ENCODE measurements around the gene GIPC2.
"Not testable (repeated sequence)": the region's sequence is repeated elsewhere in the genome, so short reads cannot be mapped to it uniquely, and the experiment has no call there.

GIPC2 gene

DNA sequence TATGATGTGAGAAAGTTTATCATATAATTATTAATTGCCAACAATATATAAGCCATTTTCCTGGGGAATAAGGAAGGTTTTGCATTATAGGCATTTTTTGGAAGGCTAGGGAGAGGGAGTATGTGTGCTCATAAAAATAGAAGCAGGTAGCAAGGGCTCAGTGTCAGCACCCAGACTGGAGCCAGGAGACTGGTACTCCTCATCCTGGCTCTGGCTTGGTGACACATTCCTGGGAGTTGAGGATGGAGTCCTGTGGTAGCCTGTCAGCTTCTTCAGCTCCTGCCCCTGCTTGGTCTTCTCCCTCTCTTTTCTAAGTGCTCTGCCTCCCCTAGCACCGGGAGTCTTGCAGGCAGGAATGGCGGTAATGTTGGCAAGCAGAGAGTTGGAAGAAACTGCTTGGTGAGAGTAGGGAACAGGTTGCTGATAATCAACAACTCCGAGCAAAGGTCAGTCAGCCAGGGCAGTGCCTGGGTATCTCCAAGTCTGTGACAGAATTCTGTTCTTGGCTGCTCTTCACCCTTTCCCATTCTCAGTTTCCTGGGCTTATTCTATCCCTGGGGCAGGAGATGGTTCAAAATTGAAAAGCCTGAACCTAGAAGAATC lies 23.0 kb downstream of the GIPC2 start:
- no peak for DNase-seq (ENCODE audit: low spot score)

DNA sequence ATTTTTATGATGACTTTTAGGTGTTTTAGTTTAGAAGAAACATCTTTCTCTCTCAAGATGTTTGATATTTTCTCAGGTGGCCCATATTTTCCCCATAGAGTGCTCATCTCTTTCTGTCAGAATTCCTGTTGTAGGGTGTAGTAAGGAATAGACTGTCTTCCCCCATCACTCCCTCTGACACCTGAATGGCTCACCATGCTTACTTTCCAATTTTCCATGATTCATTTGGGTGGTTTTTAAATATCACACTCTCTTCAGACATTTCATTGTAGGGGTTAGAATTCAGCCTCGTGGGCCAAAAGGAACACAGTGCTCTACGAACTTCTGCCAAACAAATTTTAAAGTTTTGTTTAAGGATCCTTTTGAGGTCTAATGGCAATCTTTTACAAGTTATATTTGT lies 24.0 kb downstream of the GIPC2 start:
- no peak for DNase-seq (ENCODE audit: low spot score)

DNA sequence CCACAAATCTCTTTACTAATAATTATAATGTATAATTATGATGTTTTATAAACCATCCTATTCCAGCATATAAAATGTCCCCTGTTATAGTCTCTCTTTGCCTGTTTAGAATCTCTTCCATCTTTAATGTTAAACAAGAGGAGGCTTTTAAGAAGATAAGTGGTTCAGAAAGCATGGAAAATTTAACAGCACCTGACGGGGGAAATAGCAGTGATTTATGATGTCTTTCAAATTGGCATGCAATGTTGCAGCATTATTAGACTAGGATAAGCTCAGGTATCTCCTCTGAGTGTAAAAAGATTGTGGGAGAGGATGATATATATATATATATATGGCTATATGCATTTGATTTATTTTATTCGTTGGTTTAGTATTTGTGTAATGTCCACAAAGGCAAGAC lies 24.4 kb downstream of the GIPC2 start:
- no peak for DNase-seq (ENCODE audit: low spot score)

DNA sequence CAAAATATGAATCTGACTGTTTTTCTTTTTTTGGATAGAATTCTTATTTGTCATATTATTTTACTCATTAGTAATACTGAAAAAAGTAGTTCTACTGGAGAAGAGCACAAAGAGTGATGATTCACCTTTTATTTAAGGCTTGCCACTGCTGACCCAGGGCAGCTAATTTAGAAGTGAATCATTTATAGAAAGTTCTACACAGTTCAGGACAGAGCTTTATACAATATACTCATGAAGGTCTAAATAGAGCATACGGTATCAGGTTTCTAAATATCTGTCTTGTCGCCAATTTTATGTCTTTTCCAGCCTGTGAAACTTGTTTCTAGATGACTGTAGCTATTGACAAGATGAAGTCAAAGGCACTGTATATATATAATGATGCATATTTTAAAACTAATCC lies 25.0 kb downstream of the GIPC2 start:
- DNase-seq (ENCODE audit: low spot score), result peak; percentile 63

- no peak for DNase-seq (ENCODE audit: low spot score)
Measured at GRCh38 chr1:78071696-78072095, 25.9 kb downstream of the GIPC2 start.

GRCh38 chr1:78072216-78072615 lies 26.4 kb downstream of the GIPC2 start:
- DNase-seq (ENCODE audit: low spot score), result no peak

DNA sequence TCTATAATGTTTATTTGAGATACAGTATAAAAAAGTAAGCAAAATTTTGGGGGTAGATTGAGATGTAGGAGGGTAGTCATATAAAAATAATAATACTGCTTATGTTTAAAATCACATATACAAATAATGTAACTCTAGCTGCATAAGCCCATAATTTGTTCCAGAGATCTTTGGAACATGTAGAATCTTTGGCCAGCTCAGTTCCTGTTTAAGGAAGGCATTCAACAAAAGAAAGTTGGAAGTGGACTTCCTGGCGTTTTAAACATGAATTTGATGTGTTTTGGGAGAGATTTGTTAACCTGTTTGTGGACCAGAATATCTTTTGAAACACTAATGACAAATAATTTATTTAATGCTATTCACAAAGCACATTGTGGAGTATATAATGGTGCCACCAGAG lies 27.7 kb downstream of the GIPC2 start:
- no peak for DNase-seq (ENCODE audit: low spot score)

- no peak for DNase-seq (ENCODE audit: low spot score)
Measured at GRCh38 chr1:78075621-78076020, 29.9 kb downstream of the GIPC2 start.

DNA sequence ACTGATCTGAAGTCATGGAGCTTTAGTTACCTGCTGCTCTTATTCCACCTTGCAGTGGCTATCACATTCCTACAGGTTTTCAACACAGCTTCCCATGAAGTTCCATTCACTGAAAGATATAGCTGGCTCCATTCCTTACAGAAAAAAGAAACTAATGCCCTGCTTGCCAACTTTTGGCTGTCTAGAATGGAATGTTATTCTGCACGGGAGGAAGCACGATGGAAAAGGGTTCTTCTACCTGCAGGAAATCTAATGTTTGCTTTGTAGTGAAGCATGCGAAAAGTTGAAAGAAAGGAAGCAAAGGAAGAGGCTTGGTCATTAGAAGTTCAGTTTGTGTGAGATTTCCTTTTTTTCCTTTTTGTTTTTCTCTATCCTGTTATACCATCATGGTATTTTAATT lies 32.6 kb downstream of the GIPC2 start:
- no peak for DNase-seq (ENCODE audit: low spot score)

- no peak for DNase-seq (ENCODE audit: low spot score)
Measured at GRCh38 chr1:78079580-78079979, 33.8 kb downstream of the GIPC2 start.

DNA sequence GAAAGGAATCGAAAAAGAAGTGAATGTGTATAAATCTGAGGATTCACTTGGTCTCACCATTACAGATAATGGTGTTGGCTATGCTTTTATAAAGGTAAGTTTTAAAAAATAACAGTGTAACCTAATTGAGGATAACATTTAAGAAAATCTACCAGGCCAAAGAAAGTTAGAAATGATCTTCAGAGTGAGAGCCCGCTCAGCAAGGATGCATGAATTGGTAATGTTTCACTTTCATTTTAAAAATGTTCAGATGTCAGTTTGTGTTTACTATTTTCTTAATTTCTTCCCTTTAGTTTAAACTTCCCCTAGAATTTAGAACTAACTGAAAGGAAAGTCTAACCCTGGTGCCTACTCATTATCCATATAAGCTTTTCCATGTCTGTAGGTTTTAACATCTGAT lies 35.0 kb downstream of the GIPC2 start:
- no peak for DNase-seq (ENCODE audit: low spot score)

DNA sequence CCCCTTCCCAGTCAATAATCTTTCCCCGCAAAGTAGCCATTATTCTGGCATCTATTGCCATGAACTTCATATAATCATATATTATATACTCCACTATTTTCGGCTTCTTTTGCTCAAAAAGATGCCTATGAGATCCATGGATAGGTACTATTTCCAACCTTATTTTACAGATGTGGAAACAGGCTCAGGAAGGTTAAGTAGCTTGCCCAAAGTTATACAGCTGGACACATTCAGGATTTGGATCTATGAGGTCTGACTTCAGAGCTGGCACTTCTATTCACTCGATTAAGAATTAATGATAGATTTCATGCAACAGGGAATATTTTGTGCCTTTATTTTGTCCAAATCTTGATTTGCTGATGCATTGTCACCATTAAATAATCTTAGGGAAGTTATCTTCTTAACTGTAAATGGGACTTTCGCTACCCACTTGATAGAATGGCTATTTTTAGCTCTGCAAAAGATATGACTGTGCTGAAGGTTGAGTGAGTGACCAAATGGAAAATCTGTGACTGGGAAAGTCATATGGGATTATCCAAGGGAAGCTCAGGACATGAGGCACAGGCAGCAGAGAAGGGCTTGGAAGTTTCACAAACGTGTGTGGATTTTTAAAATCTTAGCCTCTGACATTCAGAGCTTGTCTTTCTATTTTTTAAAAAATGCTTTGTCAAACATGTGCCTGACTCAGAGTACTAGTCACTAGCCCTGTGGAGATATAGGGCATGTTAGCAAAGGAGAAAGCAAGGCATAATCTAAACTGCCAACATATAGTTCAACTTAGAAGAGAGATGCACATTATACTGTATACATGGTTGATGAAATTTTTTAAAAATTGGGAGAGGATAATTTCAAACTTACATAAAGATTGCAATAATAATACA lies 36.5 kb downstream of the GIPC2 start:
- no peak for DNase-seq (ENCODE audit: low spot score)

- not testable (repeated sequence) for DNase-seq (ENCODE audit: low spot score)
Measured at GRCh38 chr1:78084639-78085038, 38.9 kb downstream of the GIPC2 start.

DNA sequence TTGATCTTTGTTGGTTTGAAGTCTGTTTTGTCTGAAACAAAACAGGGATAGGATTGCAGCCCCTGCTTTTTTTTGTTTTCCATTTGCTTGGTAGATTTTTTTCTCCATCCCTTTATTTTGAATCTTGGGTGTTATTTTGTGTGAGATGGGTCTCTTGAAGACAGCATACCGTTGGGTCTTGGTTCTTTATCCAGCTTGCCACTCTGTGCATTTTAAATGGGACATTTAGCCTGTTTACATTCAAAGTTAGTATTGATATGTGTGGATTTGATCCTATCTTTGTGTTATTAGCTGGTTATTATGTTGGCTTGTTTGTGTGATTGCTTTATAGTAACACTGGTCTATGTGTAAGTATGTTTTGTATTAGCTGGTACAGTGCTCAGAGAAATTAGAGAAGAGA lies 40.9 kb downstream of the GIPC2 start:
- no peak for DNase-seq (ENCODE audit: low spot score)

DNA sequence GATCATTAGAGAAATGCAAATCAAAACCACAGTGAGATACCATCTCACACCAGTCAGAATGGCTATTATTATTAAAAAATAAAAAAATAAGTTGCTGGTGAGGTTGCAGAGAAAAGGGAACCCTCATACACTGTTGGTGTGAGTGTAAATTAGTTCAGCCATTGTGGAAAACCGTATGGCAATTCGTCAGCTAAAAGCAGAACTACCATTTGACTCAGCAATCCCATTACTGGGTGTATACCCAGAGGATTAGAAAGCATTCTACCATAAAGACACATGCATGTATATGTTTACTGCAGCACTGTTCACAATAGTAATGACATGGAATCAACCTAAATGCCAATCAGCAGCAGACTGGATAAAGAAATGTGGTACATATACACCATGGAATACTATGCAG lies 42.2 kb downstream of the GIPC2 start:
- DNase-seq (ENCODE audit: low spot score), result no peak

DNA sequence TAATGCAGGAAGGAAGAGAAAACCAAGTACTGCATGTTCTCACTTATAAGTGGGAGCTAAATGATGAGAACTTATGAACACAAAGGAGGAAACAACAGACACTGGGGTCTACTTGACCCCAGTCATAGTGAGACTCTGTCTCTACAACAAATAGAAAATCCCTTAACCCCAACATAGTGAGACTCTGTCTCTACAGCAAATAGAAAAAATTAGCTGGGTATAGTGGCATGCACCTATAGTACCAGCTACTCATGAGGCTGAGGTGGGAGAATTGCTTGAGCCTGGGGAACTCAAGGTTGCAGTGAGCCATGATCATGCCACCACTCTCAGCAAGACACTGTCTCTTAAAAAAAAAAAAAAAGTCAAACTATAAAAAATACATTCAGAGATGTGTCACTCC lies 42.7 kb downstream of the GIPC2 start:
- DNase-seq (ENCODE audit: low spot score), result no peak

DNA sequence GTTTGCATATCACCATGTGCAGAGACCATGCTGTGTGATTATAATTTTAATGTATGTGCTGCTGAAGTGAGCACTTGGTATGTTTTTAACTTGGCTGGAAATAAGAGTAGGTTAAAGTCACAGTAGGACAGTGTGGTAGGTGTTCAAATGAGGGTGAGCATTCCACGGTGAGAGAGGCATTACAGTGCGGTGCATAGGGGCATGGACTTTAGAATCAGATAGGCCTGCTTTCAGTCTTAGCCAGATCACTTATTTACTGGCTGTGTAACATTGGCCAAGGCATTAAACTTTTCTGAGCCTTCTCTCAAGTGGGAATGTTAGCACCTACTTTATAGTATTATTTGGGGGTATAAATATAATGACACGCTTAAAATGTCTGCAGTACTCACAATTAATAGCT lies 43.2 kb downstream of the GIPC2 start:
- no peak for DNase-seq (ENCODE audit: low spot score)

GRCh38 chr1:78090472-78091133 lies 44.8 kb downstream of the GIPC2 start:
- no peak for DNase-seq (ENCODE audit: low spot score)

GRCh38 chr1:78091215-78091813 lies 45.5 kb downstream of the GIPC2 start:
- DNase-seq (ENCODE audit: low spot score), result no peak

- DNase-seq (ENCODE audit: low spot score), result no peak
Measured at GRCh38 chr1:78091886-78092285, 46.1 kb downstream of the GIPC2 start.

DNA sequence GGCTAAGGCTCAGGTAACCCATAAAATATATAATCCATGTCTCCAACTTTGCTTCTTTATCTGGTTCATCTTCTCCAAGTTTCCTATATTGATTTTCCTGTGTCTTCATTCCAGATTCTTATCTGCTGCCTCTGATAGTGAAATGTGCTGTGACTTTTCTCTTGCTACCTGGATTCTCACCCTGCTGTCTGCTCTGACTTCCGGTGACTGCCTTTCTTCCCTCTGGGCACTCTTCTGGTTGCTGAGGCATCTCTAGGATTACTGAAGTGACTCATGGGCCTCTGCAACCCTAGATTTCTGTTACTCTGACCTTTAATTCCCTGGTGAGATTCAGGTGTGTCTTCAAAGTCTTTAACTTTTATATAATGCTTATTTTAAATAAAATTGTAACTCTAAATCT lies 46.9 kb downstream of the GIPC2 start:
- no peak for DNase-seq (ENCODE audit: low spot score)

GRCh38 chr1:78093560-78093959 lies 47.8 kb downstream of the GIPC2 start:
- no peak for DNase-seq (ENCODE audit: low spot score)

GRCh38 chr1:78094639-78095038 lies 48.9 kb downstream of the GIPC2 start:
- no peak for DNase-seq (ENCODE audit: low spot score)
